Medulla oblongata (tissue), 1 donor: ENCODE results near the gene OR9K2.
A peak's percentile ranks its signal among the peaks of the same experiment; 100 is the strongest.
"Not testable (repeated sequence)": the region's sequence is repeated elsewhere in the genome, so short reads cannot be mapped to it uniquely, and the experiment has no call there.

Source experiments
- DNase-seq: peaks from one replicate; pipeline ENCODE4 v3.0.0-alpha.2; 2015; ENCODE audit errors: extremely low spot score

Gene OR9K2

GRCh38 chr12:55126106-55126505 lies at the start of gene OR9K2:
OR9K2 (plus strand) TSS chr12:55126406; CDS start chr12:55129835, 3,429 bp downstream.
- no peak for DNase-seq

DNA sequence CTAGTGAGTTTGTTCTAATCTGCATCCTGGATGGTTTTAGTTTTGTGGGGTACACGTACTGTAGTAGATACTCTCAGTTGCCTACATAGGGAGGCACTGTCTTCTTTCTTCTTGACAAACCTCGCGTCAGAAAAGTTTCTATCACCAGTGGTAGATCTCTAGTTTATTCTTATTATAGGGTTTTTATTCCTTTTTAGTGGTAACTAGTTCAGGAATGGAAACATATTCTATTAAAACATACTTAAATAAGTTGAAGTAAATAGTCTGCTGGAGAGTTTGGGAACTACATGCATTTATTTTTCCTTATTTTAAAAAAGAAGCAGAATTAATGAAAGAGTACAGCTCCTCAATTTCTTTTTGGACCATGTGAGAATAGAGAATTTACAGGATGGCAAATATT lies 33.6 kb upstream of the OR9K2 start:
- no peak for DNase-seq

GRCh38 chr12:55112378-55112875 lies 13.8 kb upstream of the OR9K2 start:
- DNase-seq, result no peak

- no peak for DNase-seq
Measured at GRCh38 chr12:55116152-55116551, 10.1 kb upstream of the OR9K2 start.

GRCh38 chr12:55132816-55133215 lies 6.6 kb downstream of the OR9K2 start:
- no peak for DNase-seq

DNA sequence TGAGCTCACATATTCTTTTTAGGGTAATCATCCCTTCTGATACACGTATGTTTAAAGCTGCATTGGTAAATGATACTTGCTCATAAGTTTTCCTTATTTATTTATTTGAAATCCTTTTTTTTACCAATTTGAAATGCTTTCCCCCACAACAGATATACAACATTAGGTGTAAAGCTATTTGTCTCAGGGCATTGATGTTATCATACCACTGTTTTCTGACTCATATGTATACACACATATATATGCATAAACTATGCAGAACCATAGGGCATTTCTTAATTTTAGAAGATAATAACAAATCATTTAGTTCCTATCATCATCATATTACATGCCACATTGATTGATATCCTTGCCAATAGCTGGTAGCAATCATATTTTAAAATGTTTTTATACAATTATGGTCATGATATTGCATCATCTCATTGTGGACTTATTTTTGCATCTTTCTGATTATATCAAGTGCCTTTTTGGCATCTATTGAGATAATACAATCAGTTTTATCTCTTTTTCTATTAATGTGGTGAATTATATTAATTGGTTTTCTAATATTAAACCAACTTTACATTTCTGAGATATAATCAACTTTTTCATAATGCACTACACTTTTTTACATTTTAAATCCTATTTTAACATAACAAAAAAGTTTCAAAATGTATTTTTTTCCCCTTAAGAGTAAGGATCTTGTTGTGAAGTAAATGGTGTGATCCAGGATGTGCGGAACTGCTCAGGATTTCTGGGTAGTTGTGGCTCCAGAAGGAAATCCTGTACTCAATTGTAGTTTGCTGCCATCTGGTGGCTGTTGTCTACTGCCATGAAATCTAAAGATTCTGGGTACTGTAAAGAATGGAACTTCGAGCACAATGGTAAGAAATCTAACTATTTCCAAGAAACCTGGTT lies 16.7 kb downstream of the OR9K2 start:
- peak; percentile 81 for DNase-seq

DNA sequence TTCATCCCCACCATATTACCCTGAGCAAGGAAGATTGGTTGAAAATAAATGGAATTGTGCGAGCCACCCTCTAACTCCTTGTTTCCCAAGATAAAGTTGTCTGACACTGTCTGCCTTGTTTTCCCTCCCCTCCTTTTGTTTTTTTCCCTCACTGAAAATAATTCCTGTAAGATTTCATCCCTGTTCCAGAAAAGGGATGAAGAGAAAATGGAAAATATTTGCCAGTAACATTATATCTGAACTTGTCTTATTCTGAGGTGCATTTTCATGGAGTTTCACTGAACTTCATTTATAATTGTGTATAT lies 17.3 kb downstream of the OR9K2 start:
- no peak for DNase-seq

DNA sequence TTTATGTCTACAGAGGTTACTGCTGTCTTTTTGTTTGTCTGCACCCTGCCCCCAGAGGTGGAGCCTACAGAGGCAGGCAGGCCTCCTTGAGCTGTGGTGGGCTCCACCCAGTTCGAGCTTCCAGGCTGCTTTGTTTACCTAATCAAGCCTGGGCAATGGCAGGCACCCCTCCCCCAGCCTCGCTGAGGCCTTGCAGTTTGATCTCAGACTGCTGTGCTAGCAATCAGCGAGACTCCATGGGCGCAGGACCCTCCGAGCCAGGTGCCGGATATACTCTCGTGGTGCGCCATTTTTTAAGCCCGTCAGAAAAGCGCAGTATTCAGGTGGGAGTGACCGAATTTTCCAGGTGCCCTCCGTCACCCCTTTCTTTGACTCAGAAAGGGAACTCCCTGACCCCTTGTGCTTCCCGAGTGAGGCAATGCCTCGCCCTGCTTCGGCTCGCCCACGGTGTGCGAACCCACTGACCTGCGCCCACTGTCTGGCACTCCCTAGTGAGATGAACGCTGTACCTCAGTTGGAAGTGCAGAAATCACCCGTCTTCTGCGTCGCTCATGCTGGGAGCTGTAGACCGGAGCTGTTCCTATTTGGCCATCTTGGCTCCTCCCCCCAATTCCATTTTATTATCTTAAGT lies 40.9 kb downstream of the OR9K2 start:
- DNase-seq, result not testable (repeated sequence)

DNA sequence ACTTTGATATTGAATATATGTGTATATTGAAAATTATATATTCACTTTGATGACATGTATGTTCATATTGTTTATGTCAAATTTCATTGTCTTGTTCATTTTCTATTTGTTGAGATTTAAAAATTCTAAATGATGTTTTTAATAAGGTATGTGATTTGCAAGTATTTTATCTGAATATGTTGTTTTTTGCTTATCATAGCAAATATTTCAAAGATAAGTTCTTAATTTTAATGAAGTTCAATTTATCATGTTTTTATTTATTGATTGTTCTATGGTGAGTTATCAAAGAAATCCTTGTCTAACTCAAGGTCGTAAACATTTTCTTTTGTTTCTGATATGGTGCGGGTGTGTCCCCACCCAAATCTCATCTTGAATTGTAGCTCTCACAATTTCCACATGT lies 45.2 kb downstream of the OR9K2 start:
- no peak for DNase-seq

- not testable (repeated sequence) for DNase-seq
Measured at GRCh38 chr12:55171846-55172245, 45.6 kb downstream of the OR9K2 start.

DNA sequence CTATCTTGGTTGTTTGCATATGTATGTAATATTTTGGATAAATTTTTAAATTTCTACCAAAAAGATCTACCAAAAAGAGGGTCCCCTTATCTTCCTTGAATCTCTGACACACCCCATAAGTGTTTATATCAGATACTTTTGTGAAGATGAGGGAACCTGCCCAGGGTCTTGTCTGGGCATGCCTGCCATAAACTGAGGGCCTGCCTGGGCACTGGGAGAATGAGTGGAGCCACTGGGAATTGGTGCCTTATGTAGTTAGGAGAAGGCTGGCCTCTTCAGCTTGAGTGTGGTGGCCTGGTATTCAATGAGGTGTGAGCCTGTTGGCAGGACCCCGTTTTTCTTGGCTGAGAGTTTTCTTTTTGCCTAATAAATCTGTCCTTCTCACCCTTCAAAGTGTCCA lies 46.5 kb downstream of the OR9K2 start:
- DNase-seq, result no peak

DNA sequence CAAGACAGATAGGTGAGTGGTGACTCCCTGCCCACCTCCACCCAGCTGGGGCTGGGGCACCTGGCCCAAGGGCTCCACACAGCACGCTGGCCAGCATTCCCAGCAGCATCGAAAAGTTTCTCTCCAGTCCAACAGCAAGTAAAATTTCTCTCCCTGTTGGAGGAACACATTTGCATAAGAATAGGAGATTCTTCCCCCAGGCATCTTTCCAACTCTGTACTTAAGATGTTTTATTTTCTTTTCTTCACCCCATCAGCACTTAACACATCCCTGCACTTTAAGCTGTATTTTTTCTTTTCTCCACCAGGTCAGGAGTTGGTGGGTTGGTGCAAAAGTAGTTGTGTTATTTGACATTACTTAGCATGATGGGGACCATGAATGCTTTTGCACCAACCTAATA lies 47.2 kb downstream of the OR9K2 start:
- no peak for DNase-seq
